LHCN-M2 (cell line): ENCODE measurements around the gene GP1BA. TPM values are rescaled to one million over a fixed set of nuclear protein-coding genes. Genes with fewer than 3 reads are reported as not detected.
A peak's percentile ranks its signal among the peaks of the same experiment; 100 is the strongest.

ENCODE experiments used
- DNase-seq: peaks from one replicate; pipeline ENCODE4 v3.0.0-alpha.2; 2012; ENCODE audit warnings: low read depth
- total RNA-seq: library from RNA; depleted of rRNA; stranded (reverse); fragments of >200 nt; gene quantifications from 2 replicates; pipeline ENCODE4 v1.2.3, GENCODE V29; 2014

GP1BA gene
- total RNA-seq, 1 experiment from 2014 or later = not detected

GRCh38 chr17:4937553-4937952, 5.5 kb downstream of the GP1BA start:
- no peak for DNase-seq

- no peak for DNase-seq
Measured at GRCh38 chr17:4938069-4938491, 6.0 kb downstream of the GP1BA start.

GRCh38 chr17:4938688-4939545, 6.8 kb downstream of the GP1BA start:
- no peak for DNase-seq

GRCh38 chr17:4939546-4939795, 7.4 kb downstream of the GP1BA start:
- no peak for DNase-seq

GRCh38 chr17:4939796-4940554, 7.9 kb downstream of the GP1BA start, which contains the start of the genes RNF167 and SLC25A11:
Gene RNF167, plus strand, starts transcription at chr17:4940268. Its CDS starts 642 bp downstream, at chr17:4940910.
Gene SLC25A11, minus strand, starts transcription at chr17:4940046. Its CDS starts 136 bp downstream, at chr17:4939910.
- peak; percentile 100 for DNase-seq

GRCh38 chr17:4940555-4941318, 8.7 kb downstream of the GP1BA start:
- DNase-seq = no peak

GRCh38 chr17:4941319-4941610, 9.2 kb downstream of the GP1BA start:
- DNase-seq = no peak

GRCh38 chr17:4942760-4943508, 10.9 kb downstream of the GP1BA start:
- no peak for DNase-seq

GRCh38 chr17:4944163-4944553, 12.1 kb downstream of the GP1BA start:
- no peak for DNase-seq

- DNase-seq = no peak
Measured at GRCh38 chr17:4944554-4945175, 12.6 kb downstream of the GP1BA start.

GRCh38 chr17:4945176-4945943, 13.3 kb downstream of the GP1BA start:
- DNase-seq = peak; percentile 94

GRCh38 chr17:4945944-4946280, 13.8 kb downstream of the GP1BA start:
- DNase-seq = peak; percentile 77

GRCh38 chr17:4946312-4946976, 14.4 kb downstream of the GP1BA start:
- DNase-seq = no peak

- DNase-seq = peak; percentile 41
Measured at GRCh38 chr17:4947010-4947410, 14.9 kb downstream of the GP1BA start.

GRCh38 chr17:4947411-4948165, 15.5 kb downstream of the GP1BA start:
- DNase-seq = peak; percentile 65

GRCh38 chr17:4948166-4948930, 16.3 kb downstream of the GP1BA start, which contains the start of gene PFN1:
Gene PFN1, minus strand, starts transcription at chr17:4948530. Its CDS starts 136 bp downstream, at chr17:4948394.
- DNase-seq = peak; percentile 92

GRCh38 chr17:4948931-4949320, 16.8 kb downstream of the GP1BA start:
- peak; percentile 90 for DNase-seq
